ENCODE data around the gene TRDMT1.

Gene TRDMT1

GRCh38 chr10:17178006-17178405 lies 23.5 kb downstream of the TRDMT1 start:
- DNase-seq, result no peak

DNA sequence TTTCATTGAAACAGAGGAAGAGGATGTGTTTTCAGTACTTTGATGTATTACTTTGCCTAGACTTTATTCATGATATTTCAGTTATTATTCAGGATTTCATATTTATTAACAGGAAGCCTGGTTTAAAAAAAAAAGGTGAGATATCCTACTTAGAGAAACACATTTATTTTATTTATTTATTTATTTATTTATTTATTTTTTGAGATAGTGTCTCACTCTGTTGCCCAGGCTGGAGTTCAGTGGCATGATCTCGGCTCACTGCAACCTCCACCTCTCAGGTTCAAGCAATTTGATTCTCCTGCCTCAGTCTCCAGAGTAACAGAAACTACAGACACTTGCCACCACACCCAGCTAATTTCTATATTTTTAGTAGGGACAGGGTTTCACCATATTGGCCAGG lies 24.5 kb downstream of the TRDMT1 start:
- DNase-seq, result no peak

DNA sequence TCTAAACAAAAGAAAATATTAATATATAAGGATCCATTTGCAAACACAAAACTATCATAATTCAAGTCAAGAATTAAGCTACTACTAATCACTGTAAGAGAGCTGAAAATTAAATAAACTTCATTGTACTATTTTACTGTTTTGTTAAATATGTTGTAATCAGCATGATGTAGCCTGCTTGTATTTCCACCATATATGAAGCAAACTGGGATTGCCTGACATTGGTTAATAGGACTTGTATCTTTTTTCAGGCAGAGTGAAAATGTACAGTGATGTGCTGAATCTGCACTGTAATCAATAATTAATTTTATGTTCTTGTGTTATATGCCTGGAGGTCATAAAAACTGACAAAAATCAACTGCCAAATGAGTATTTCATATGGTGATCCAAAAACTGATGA lies 25.4 kb downstream of the TRDMT1 start:
- no peak for DNase-seq

- no peak for DNase-seq
These were observed 25.9 kb downstream of the TRDMT1 start for GRCh38 chr10:17175551-17175950.

DNA sequence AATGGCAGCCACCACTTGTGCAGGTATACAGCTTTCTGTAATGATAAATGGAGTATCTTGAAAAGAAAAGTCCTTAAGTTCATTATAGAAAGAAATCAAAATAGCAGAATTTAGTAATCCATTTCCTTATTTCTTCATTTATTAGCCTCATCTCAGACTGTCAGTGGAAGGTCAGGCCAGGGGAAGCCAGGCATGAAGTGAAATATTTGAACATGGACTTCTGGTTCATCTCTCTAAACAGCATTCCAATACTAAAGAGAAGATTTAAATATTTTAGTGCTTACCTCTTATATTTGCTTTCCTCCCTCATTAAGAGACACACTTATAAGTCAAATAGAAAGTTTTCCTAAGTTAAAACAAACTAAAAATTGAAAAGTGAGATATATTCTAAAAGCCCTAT lies 26.8 kb downstream of the TRDMT1 start:
- DNase-seq, result no peak

DNA sequence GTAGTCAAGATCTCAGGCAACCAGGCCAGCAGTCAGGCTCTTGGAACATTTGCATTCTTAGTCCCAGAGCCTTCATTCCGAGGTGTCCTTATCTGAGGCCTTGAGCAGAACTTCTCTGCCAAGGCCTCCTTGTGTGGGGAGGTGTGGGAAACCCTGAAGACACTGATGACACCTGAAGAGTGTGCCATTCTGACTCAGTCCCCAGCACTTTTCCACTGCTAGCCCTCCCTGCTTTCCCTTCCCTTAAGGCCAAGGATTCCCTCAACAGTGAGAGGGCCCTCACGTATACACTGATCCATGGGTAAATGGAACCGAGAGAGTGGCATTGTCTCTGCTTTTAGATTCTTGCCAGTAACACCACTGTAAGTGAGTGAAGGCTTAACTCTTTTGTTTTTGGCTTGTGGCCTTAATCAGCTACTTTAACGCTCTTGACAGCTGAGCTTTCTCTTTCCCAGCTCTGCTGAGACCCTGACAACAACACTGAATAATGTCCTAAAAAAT lies 30.3 kb downstream of the TRDMT1 start:
- no peak for DNase-seq

- no peak for DNase-seq
These were observed 31.7 kb downstream of the TRDMT1 start for GRCh38 chr10:17169803-17170202.

DNA sequence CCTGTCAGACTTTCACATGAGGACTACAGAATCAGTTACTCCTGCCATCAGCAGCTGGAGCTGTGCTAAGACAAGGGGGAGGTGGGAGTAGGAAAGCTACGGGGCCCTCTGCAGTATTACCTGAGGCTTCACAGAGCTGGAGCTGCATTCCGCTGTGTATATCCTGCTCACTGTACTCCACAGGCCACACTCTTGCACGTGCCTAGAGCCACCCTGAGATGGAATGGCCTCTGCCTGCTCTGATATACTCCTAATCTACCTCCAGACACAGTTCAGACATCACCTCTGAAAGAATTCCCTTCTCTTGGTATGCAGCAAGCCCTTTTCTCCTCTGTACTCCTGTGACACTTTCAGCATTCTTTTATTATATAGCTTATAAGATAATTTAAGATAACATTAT lies 34.8 kb downstream of the TRDMT1 start:
- DNase-seq, result no peak

- DNase-seq, result no peak
These were observed 38.6 kb downstream of the TRDMT1 start for GRCh38 chr10:17162828-17163227.

- DNase-seq, result no peak
These were observed 39.7 kb downstream of the TRDMT1 start for GRCh38 chr10:17161775-17162174.

- no peak for DNase-seq
These were observed 44.4 kb downstream of the TRDMT1 start for GRCh38 chr10:17157024-17157423.

DNA sequence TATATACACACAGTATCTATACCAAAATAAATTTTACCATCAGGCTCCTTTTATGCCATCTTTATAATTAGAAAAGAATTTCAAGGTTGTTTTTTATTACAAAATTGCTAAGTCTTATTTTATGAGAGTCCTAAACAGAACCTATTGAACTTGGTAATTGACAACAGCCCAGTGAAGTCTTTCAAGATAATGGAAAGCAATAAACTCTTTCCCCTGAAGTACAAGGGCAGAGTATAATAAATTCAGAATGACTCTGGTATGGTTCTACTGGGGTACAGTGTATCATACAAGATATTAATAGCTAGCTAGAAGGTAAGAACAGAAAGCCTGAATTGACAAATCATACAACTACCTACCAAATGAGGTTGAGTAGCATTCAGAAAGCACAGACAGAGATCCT lies 45.6 kb downstream of the TRDMT1 start:
- no peak for DNase-seq

DNA sequence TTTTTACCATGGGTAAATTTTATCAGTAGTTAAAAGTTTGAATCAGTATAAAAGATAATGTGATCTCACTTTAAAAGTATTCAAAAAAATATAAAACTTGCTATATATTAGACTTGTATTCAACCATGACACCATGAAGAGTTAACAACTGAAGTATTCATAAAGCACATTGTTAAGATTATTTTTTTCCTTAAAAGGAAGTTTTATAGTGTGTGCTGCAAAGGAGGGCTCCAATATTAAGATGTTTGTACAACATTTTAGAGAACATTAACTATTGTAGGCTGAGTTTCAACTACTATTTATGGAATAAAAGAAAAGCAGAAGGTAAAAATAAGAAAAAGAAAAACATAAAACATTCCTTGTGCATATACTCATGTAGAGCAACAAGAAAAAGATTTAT lies 47.4 kb downstream of the TRDMT1 start:
- DNase-seq, result no peak

- DNase-seq, result no peak
These were observed 48.2 kb downstream of the TRDMT1 start for GRCh38 chr10:17153321-17153720.

DNA sequence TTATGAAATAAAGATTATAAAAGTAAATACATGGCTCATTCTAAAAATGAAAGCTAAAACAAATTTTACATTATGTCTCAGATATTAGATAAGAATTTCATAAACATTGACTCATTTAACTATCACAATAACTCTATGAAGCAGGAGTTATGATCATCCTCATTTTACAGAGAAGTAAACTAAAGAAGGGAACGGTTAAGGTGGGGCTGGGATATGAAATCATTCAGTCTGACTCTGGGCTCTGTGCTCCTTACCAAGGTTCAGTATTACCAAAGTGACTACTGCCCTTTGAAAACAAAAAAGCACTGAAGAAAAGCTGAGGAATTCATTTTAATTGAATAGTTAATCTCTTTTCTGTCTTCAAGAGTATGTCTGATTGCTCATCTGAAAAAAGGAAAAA lies 49.8 kb downstream of the TRDMT1 start:
- DNase-seq, result no peak

DNA sequence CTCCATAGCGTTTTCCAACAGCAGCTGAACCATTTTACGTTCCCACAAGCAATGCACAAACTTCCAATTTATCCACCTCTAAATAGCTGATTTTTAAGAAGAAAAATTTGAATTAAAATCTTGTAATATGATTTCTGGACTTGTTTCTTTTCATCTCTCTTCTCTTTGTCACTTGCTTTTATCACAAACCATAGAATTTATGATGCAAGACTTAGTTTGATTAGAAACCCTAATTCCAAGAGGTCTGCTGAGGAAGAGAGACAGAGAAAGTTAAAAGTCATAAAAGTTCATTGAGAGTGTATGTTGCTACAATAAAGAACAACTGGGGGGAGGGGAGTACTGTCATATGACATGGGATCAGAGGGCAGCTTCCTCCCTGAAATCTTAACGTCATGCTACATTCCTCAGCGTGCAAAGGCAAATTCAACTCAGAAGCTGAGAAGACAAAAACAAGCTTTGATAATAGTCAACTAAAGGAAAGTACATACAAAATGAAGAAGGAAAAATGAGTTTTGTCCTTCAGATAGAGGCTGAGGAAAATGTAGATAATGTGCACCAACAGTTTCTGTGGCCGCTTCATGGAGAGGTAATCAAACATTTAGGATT lies 53.5 kb downstream of the TRDMT1 start:
- DNase-seq, result no peak

DNA sequence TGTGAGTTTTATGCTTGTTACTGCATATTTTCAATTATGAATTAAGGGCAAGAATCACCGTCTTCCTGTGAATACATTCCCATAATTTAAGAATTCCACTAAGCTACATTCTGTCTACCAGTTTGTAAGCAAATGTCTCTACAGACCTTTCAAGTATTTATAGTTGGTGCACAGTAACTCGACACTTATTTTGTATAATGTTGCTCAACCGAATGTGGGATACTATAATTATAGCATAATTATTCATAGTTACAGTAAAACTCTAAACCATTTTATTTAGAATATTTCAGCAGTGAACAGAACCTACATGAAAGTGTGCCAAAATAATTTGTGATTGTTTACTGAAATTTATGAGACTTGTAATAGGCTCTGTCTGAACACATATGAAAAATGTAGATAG lies 54.6 kb downstream of the TRDMT1 start:
- no peak for DNase-seq

DNA sequence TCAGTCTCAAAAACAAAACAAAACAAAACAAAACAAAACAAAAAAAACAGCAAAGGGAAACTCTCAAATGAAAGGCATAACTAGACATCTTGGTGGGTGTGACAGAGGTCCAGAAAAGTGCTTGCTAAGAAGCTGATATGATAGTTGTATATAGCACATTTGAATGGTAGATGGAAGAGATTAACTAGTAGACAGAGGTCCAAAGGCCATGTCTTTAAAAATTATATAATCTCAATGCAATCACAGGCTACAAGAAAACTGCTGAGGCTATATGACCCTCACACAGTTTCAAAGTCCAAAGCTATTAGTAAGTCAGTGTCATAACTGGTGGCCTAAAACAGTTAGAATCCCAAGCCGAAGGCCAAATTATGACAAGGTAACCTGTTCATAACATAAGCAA lies 56.2 kb downstream of the TRDMT1 start:
- no peak for DNase-seq

- no peak for DNase-seq
These were observed 56.7 kb downstream of the TRDMT1 start for GRCh38 chr10:17144757-17145156.

GRCh38 chr10:17144032-17144431 lies 57.4 kb downstream of the TRDMT1 start:
- no peak for DNase-seq

GRCh38 chr10:17143055-17143690 lies 58.3 kb downstream of the TRDMT1 start:
- no peak for DNase-seq

- no peak for DNase-seq
These were observed 59.8 kb downstream of the TRDMT1 start for GRCh38 chr10:17141504-17142229.

- no peak for DNase-seq
These were observed 61.1 kb downstream of the TRDMT1 start for GRCh38 chr10:17140386-17140761.

All from nucleus accumbens (tissue), 56 donors.